Cardiac muscle cell (in vitro differentiated cells and primary cell): Measurements from ENCODE around the gene EPHB6. TPM values are rescaled to one million over a fixed set of nuclear protein-coding genes. Genes with fewer than 3 reads are reported as not detected.

Source experiments
- DNase-seq, 2 donors: peaks; one replicate each; pipeline versions ENCODE4 v3.0.0 to v3.0.0-alpha.2; 2010 to 2017; ENCODE audit warnings: low read depth in 1 of 2, low spot score in 1 of 2
- H3K27ac ChIP-seq: fragments of 200-600 bp; sonication (generic); 2 replicates; pipeline ENCODE4 v1.5.1; 2016
- H3K27me3 ChIP-seq: fragments of 200-600 bp; sonication (generic); 2 replicates; pipeline ENCODE4 v1.6.0; 2016; ENCODE audit warnings: control low read depth
- H3K36me3 ChIP-seq: fragments of 200-600 bp; sonication (generic); 2 replicates; pipeline ENCODE4 v1.5.1; 2016; ENCODE audit warnings: control low read depth
- H3K4me1 ChIP-seq: fragments of 200-600 bp; sonication (generic); 2 replicates; pipeline ENCODE4 v1.8.1; 2017; ENCODE audit warnings: low read depth, mild to moderate bottlenecking, mixed run types
- H3K4me3 ChIP-seq: fragments of 200-600 bp; sonication (generic); 2 replicates; pipeline ENCODE4 v1.5.1; 2016; ENCODE audit warnings: mild to moderate bottlenecking
- H3K9me3 ChIP-seq: fragments of 200-600 bp; sonication (generic); 2 replicates; pipeline ENCODE4 v1.5.1; 2017; ENCODE audit warnings: low read depth, mild to moderate bottlenecking, control low read depth
- CTCF ChIP-seq: IDR thresholded peaks from 2 replicates; pipeline ENCODE4 v1.5.1; 2012; ENCODE audit warnings: low read depth, mild to moderate bottlenecking, low read length
- polyA plus RNA-seq: library from polyadenylated mRNA; unstranded; fragments of >200 nt; fragmentation: Nextera tagmentation; extraction: Ambion mirVana; gene quantifications from 2 replicates; pipeline ENCODE4 v1.2.1, GENCODE V29; 2016
- total RNA-seq: library from RNA; depleted of rRNA; stranded (reverse); fragments of >200 nt; gene quantifications from 2 replicates; pipeline ENCODE4 v1.2.3, GENCODE V29; 2016

EPHB6 gene
- total and polyA plus RNA-seq, 2 experiments from 2014 or later, result 15.7 to 27.7 TPM

GRCh38 chr7:142876991-142877910, 22.4 kb downstream of the EPHB6 start:
- Histone ChIP-seq H3K4me1 (no peaks in the 10 kb centered on the region), H3K4me3 (no peak overlapping the region), H3K36me3 (no peaks in the 10 kb centered on the region), H3K27ac (no peak overlapping the region), H3K9me3 (no peaks in the 10 kb centered on the region), H3K27me3 (no peaks in the 10 kb centered on the region)
- no peak for TF ChIP-seq CTCF
- no peak for DNase-seq

GRCh38 chr7:142878315-142878714, 23.4 kb downstream of the EPHB6 start:
- H3K36me3 ChIP-seq, result no peaks in the 10 kb centered on the region
- TF ChIP-seq CTCF, result no peak
- H3K4me3 ChIP-seq, result no peak overlapping the region

GRCh38 chr7:142879060-142879459, 24.2 kb downstream of the EPHB6 start:
- Histone ChIP-seq H3K4me1 (no peaks in the 10 kb centered on the region), H3K27me3 (no peaks in the 10 kb centered on the region), H3K9me3 (no peaks in the 10 kb centered on the region), H3K27ac (no peak overlapping the region), H3K4me3 (no peak overlapping the region), H3K36me3 (no peaks in the 10 kb centered on the region)
- no peak for TF ChIP-seq CTCF
- no peak for DNase-seq

More at GRCh38 chr7:142878315-142878714, 23.4 kb downstream of the EPHB6 start:
- Histone ChIP-seq H3K9me3 (no peaks in the 10 kb centered on the region), H3K4me1 (no peaks in the 10 kb centered on the region), H3K27ac (no peak overlapping the region), H3K27me3 (no peaks in the 10 kb centered on the region)
- DNase-seq, result no peak

- TF ChIP-seq CTCF, result peak; percentile 92
- Histone ChIP-seq H3K4me3 (no peak overlapping the region), H3K9me3 (no peaks in the 10 kb centered on the region), H3K27ac (no peak overlapping the region), H3K4me1 (no peaks in the 10 kb centered on the region), H3K36me3 (no peaks in the 10 kb centered on the region), H3K27me3 (no peaks in the 10 kb centered on the region)
- DNase-seq, result peak; percentile 44 to 61
Observed at GRCh38 chr7:142880876-142881505, 26.1 kb downstream of the EPHB6 start.

GRCh38 chr7:142881586-142882337, 26.9 kb downstream of the EPHB6 start:
- Histone ChIP-seq H3K9me3 (no peaks in the 10 kb centered on the region), H3K36me3 (no peaks in the 10 kb centered on the region), H3K27ac (no peak overlapping the region), H3K4me3 (no peak overlapping the region), H3K4me1 (no peaks in the 10 kb centered on the region), H3K27me3 (no peaks in the 10 kb centered on the region)
- TF ChIP-seq CTCF, result no peak
- no peak for DNase-seq
